Glutamatergic neuron (in vitro differentiated cells): ENCODE results near the gene LONP2. TPM values are rescaled to one million over a fixed set of nuclear protein-coding genes. Genes with fewer than 3 reads are reported as not detected.
A peak's percentile ranks its signal among the peaks of the same experiment; 100 is the strongest.

Source experiments
- DNase-seq: peaks from one replicate; pipeline ENCODE4 v3.0.0; 2022
- H3K27ac Mint-ChIP-seq: one replicate; pipeline ENCODE4 v1.8.0; 2020; ENCODE audit warnings: mild to moderate bottlenecking, mixed read lengths, inconsistent platforms; ENCODE audit not compliant: unreplicated experiment
- H3K27me3 Mint-ChIP-seq: one replicate; pipeline ENCODE4 v1.8.0; 2020; ENCODE audit warnings: mild to moderate bottlenecking, moderate library complexity, mixed read lengths, inconsistent platforms; ENCODE audit not compliant: unreplicated experiment
- H3K36me3 Mint-ChIP-seq: one replicate; pipeline ENCODE4 v1.8.0; 2020; ENCODE audit warnings: mild to moderate bottlenecking, mixed read lengths, inconsistent platforms; ENCODE audit not compliant: unreplicated experiment
- H3K4me1 Mint-ChIP-seq: one replicate; pipeline ENCODE4 v1.8.0; 2020; ENCODE audit warnings: mild to moderate bottlenecking, low read depth, mixed read lengths, inconsistent platforms; ENCODE audit not compliant: unreplicated experiment
- H3K4me3 Mint-ChIP-seq: one replicate; pipeline ENCODE4 v1.8.0; 2020; ENCODE audit warnings: mild to moderate bottlenecking, mixed read lengths, inconsistent platforms; ENCODE audit not compliant: unreplicated experiment
- H3K9me3 Mint-ChIP-seq: one replicate; pipeline ENCODE4 v1.8.0; 2020; ENCODE audit warnings: mild to moderate bottlenecking, moderate library complexity, mixed read lengths, inconsistent platforms; ENCODE audit not compliant: unreplicated experiment
- total RNA-seq: library from RNA; stranded (reverse); fragmentation: NEBNext Ultra II Directional; extraction: Animal tissue kit (Norgen Biotek cat#: 25700); gene quantifications from one replicate; pipeline ENCODE4 v1.2.1, GENCODE V29; 2021; ENCODE audit not compliant: unreplicated experiment
- TF ChIP-seq, protein P1 (sequence below): fragments of 200-600 bp; sonication (generic); IDR thresholded peaks from one replicate; pipeline ENCODE4 v1.5.0; 2021; ENCODE audit not compliant: partially characterized antibody, unreplicated experiment

The LONP2 gene
- total RNA-seq, 1 donor from 2014 or later: 57.3 TPM

- Mint-ChIP-seq H3K9me3 (peaks cover 15% of the 10 kb centered on the region), H3K27me3 (peaks cover 13% of the 10 kb centered on the region), H3K36me3 (peaks cover 6% of the 10 kb centered on the region), H3K4me1 (peaks cover 27% of the 10 kb centered on the region), H3K4me3 (peak overlapping the region; percentile 46), H3K27ac (peak overlapping the region; percentile 13)
- TF ChIP-seq, protein P1, sequence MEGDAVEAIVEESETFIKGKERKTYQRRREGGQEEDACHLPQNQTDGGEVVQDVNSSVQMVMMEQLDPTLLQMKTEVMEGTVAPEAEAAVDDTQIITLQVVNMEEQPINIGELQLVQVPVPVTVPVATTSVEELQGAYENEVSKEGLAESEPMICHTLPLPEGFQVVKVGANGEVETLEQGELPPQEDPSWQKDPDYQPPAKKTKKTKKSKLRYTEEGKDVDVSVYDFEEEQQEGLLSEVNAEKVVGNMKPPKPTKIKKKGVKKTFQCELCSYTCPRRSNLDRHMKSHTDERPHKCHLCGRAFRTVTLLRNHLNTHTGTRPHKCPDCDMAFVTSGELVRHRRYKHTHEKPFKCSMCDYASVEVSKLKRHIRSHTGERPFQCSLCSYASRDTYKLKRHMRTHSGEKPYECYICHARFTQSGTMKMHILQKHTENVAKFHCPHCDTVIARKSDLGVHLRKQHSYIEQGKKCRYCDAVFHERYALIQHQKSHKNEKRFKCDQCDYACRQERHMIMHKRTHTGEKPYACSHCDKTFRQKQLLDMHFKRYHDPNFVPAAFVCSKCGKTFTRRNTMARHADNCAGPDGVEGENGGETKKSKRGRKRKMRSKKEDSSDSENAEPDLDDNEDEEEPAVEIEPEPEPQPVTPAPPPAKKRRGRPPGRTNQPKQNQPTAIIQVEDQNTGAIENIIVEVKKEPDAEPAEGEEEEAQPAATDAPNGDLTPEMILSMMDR: no peak
- DNase-seq: no peak
Observed at GRCh38 chr16:48381201-48381600, 137.1 kb downstream of the LONP2 start.

DNA sequence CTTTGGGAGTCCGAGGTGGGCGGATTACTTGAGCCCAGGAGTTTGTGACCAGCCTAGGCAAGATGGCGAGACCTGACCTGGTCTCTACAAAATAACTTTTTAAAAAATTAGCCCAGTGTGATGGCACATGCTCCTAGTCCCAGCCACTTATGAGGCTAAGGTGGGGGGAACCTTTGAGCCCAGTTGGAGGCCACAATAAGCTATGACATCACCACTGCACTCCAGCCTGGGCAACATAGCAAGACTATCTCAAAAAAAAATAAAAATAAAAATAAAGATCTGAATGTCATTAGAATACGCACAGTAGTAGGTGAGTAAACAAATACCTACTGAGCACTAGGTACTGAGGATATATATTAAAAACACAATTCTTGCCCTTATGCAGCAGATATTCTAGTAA is 138.0 kb downstream of the LONP2 start:
- Mint-ChIP-seq H3K4me1 (peaks cover 23% of the 10 kb centered on the region), H3K27ac (no peak overlapping the region), H3K4me3 (peak overlapping the region; percentile 82), H3K36me3 (peaks cover 6% of the 10 kb centered on the region), H3K27me3 (peaks cover 14% of the 10 kb centered on the region), H3K9me3 (peaks cover 15% of the 10 kb centered on the region)
- no peak for DNase-seq
- TF ChIP-seq, protein P1: no peak

GRCh38 chr16:48383009-48383876 is 139.1 kb downstream of the LONP2 start:
- H3K4me1 Mint-ChIP-seq: peaks cover 23% of the 10 kb centered on the region
- TF ChIP-seq, protein P1: no peak
- peaks cover 14% of the 10 kb centered on the region for H3K27me3 Mint-ChIP-seq
- DNase-seq: no peak
- H3K4me3 Mint-ChIP-seq: peak overlapping the region; percentile 98
- H3K36me3 Mint-ChIP-seq: peaks cover 6% of the 10 kb centered on the region
- H3K27ac Mint-ChIP-seq: peak overlapping the region; percentile 98
- peaks cover 15% of the 10 kb centered on the region for H3K9me3 Mint-ChIP-seq

DNA sequence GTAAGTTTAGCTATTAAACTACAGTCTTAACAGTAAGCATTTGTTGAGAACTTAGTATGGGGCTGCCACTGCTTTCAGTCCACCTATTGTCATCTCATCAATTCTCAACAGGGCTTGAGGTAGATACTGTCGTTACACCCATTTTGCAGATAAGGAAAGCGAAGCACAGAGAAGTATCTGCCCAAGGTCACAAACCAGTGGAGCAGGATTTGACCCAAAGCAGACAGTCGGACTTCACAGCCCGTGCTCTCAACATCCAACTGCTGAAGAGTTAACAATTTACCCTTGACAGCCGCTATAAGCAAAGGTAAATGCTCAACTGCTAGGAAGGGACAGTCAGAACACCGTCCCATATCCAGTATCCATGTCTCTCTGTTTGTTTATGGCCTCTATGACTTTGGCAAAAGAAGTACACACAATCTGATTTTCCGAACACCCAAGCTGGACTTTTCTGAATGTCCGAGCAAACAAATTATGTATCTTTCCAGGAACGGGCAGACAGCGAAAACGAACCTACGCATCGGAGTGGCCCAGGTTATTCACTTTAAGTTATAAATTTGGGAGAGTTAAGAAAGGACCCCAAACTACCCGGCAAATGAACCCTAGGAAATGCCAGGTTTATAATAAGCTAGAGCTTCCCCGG is 139.9 kb downstream of the LONP2 start:
- H3K27ac Mint-ChIP-seq: peak overlapping the region; percentile 98
- peaks cover 6% of the 10 kb centered on the region for H3K36me3 Mint-ChIP-seq
- no peak for DNase-seq
- H3K4me1 Mint-ChIP-seq: peaks cover 18% of the 10 kb centered on the region
- peaks cover 15% of the 10 kb centered on the region for H3K9me3 Mint-ChIP-seq
- TF ChIP-seq, protein P1: no peak
- H3K27me3 Mint-ChIP-seq: peaks cover 14% of the 10 kb centered on the region
- H3K4me3 Mint-ChIP-seq: peak overlapping the region; percentile 98
